Fibroblast of skin of scalp (primary cell): Measurements from ENCODE around the gene TMEM203.
A peak's percentile ranks its signal among the peaks of the same experiment; 100 is the strongest.

Experiments used
- DNase-seq: peaks from one replicate; pipeline ENCODE4 v3.0.0-alpha.2; 2013

TMEM203 gene

GRCh38 chr9:137218212-137218753 is 12.8 kb upstream of the TMEM203 start:
- DNase-seq: no peak

GRCh38 chr9:137217276-137218211 is 12.1 kb upstream of the TMEM203 start:
- DNase-seq: no peak

- DNase-seq: no peak
Observed at GRCh38 chr9:137216188-137216965, 10.9 kb upstream of the TMEM203 start.

GRCh38 chr9:137215196-137215986 is 9.9 kb upstream of the TMEM203 start:
- DNase-seq: no peak

- DNase-seq: no peak
Observed at GRCh38 chr9:137214620-137215019, 9.2 kb upstream of the TMEM203 start.

GRCh38 chr9:137213160-137214060 is 8.0 kb upstream of the TMEM203 start:
- DNase-seq: no peak

- no peak for DNase-seq
Observed at GRCh38 chr9:137212520-137212919, 7.1 kb upstream of the TMEM203 start.

GRCh38 chr9:137211532-137211931 is 6.1 kb upstream of the TMEM203 start:
- DNase-seq: no peak

- DNase-seq: no peak
Observed at GRCh38 chr9:137206602-137207001, 1.2 kb upstream of the TMEM203 start.

- no peak for DNase-seq
Observed at GRCh38 chr9:137204731-137205125, 720 bp downstream of the TMEM203 start.

GRCh38 chr9:137202966-137203365 is 2.5 kb downstream of the TMEM203 start:
- DNase-seq: no peak

GRCh38 chr9:137201205-137201868 is 4.1 kb downstream of the TMEM203 start:
- no peak for DNase-seq

- peak; percentile 100 for DNase-seq
Observed at GRCh38 chr9:137200311-137201204, 4.9 kb downstream of the TMEM203 start, which contains the start of gene TPRN. Gene TPRN, minus strand, starts transcription at chr9:137200741. Its CDS starts 30 bp downstream, at chr9:137200711.

GRCh38 chr9:137199411-137200121 is 5.9 kb downstream of the TMEM203 start:
- no peak for DNase-seq

- no peak for DNase-seq
Observed at GRCh38 chr9:137198902-137199283, 6.6 kb downstream of the TMEM203 start.

GRCh38 chr9:137198051-137198901 is 7.2 kb downstream of the TMEM203 start:
- no peak for DNase-seq

- DNase-seq: no peak
Observed at GRCh38 chr9:137195525-137196220, 9.8 kb downstream of the TMEM203 start.
